Measurements from ENCODE around the gene ADAM11. TPM values are rescaled to one million over a fixed set of nuclear protein-coding genes. Genes with fewer than 3 reads are reported as not detected.

ADAM11 gene
- total RNA-seq, 1 donor from 2014 or later = 0.21 TPM

DNA sequence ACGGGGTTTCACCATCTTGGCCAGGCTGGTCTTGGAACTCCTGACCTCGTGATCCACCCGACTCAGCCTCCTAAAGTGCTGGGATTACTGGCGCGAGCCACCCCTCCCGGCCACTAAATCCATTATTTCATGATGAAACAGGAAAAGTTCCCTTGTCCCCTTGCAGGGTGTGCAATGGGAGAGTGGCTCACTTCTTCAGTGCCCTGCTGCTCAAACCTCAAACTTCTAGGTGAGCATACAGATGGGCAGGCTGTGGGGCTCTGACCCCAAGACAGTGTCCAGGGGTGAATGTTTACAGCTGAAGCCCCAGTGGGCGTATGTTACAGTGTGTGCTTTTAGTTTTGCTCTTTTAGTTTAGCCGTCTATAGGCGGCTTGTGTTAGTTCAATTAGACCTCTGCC lies 36.6 kb downstream of the ADAM11 start:
- TF ChIP-seq CTCF (IDR thresholded peaks at IDR 0.05; ENCODE audit: insufficient read depth, low read length, poor library complexity, severe bottlenecking) = no peak
- H3K4me3 ChIP-seq (ENCODE audit: low read depth, low read length) = no peak overlapping the region
- no peaks in the 10 kb centered on the region for H3K27me3 ChIP-seq (ENCODE audit: control insufficient read depth, insufficient read depth, low read length)
- H3K36me3 ChIP-seq (ENCODE audit: control insufficient read depth, insufficient read depth, low read length) = peaks cover 1% of the 10 kb centered on the region
- no peak for DNase-seq (ENCODE audit: low read depth)

DNA sequence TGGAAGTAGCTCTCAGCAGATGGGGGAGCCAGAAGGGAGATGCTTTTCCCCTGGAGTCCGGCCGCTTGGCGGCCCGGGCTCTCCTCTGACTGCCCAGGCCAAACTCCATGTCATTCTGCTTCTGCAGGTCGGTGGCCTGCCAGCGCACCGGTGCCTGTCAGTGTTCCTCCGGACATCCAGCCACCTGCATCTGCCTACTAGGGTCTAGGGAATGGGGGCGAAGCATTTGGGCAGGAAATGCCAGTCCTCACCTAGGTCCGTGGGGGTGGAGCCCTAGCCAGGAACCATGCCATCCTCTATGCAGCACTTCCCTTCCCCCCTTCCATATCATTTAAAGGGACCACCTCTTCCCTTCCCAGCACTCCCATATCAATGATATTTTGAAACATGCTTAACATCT lies 37.1 kb downstream of the ADAM11 start:
- H3K27me3 ChIP-seq (ENCODE audit: control insufficient read depth, insufficient read depth, low read length) = no peaks in the 10 kb centered on the region
- no peak for DNase-seq (ENCODE audit: low read depth)
- peaks cover 1% of the 10 kb centered on the region for H3K36me3 ChIP-seq (ENCODE audit: control insufficient read depth, insufficient read depth, low read length)
- no peak overlapping the region for H3K4me3 ChIP-seq (ENCODE audit: low read depth, low read length)
- TF ChIP-seq CTCF (IDR thresholded peaks at IDR 0.05; ENCODE audit: insufficient read depth, low read length, poor library complexity, severe bottlenecking) = no peak

GRCh38 chr17:44796731-44797130 lies 37.9 kb downstream of the ADAM11 start:
- H3K36me3 ChIP-seq (ENCODE audit: control insufficient read depth, insufficient read depth, low read length) = peaks cover 1% of the 10 kb centered on the region
- no peak for TF ChIP-seq CTCF (IDR thresholded peaks at IDR 0.05; ENCODE audit: insufficient read depth, low read length, poor library complexity, severe bottlenecking)
- DNase-seq (ENCODE audit: low read depth) = no peak
- H3K27me3 ChIP-seq (ENCODE audit: control insufficient read depth, insufficient read depth, low read length) = no peaks in the 10 kb centered on the region
- no peak overlapping the region for H3K4me3 ChIP-seq (ENCODE audit: low read depth, low read length)

DNA sequence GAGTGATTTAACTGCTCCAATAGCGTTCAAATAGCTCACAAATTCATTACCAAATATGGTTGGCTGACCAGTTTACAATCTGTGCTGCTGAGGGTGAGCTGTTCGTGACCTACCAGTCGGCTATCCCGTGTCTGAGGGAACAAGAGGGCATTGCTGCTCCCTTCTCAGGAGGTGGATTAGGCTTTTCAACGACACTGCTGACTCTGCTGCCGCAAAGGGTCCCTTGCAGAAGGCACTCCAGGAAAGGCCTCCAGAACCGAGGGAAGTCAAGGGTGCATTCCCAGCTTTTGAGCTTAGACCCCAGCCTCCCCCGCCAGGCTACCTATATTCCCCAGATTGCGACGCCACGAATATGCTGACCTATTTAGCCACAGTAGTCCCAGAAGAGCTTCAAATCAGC lies 39.0 kb downstream of the ADAM11 start:
- no peak for DNase-seq (ENCODE audit: low read depth)
- Histone ChIP-seq H3K36me3 (ENCODE audit: control insufficient read depth, insufficient read depth, low read length) (peaks cover 1% of the 10 kb centered on the region), H3K27me3 (ENCODE audit: control insufficient read depth, insufficient read depth, low read length) (no peaks in the 10 kb centered on the region), H3K4me3 (ENCODE audit: low read depth, low read length) (no peak overlapping the region)
- no peak for TF ChIP-seq CTCF (IDR thresholded peaks at IDR 0.05; ENCODE audit: insufficient read depth, low read length, poor library complexity, severe bottlenecking)

GRCh38 chr17:44798356-44798755 lies 39.6 kb downstream of the ADAM11 start:
- Histone ChIP-seq H3K4me3 (ENCODE audit: low read depth, low read length) (no peak overlapping the region), H3K36me3 (ENCODE audit: control insufficient read depth, insufficient read depth, low read length) (peaks cover 1% of the 10 kb centered on the region), H3K27me3 (ENCODE audit: control insufficient read depth, insufficient read depth, low read length) (no peaks in the 10 kb centered on the region)
- no peak for TF ChIP-seq CTCF (IDR thresholded peaks at IDR 0.05; ENCODE audit: insufficient read depth, low read length, poor library complexity, severe bottlenecking)
- no peak for DNase-seq (ENCODE audit: low read depth)

GRCh38 chr17:44801880-44802279 lies 43.1 kb downstream of the ADAM11 start:
- Histone ChIP-seq H3K36me3 (ENCODE audit: control insufficient read depth, insufficient read depth, low read length) (peaks cover 5% of the 10 kb centered on the region), H3K27me3 (ENCODE audit: control insufficient read depth, insufficient read depth, low read length) (no peaks in the 10 kb centered on the region), H3K4me3 (ENCODE audit: low read depth, low read length) (no peak overlapping the region)
- DNase-seq (ENCODE audit: low read depth) = no peak
- no peak for TF ChIP-seq CTCF (IDR thresholded peaks at IDR 0.05; ENCODE audit: insufficient read depth, low read length, poor library complexity, severe bottlenecking)

All from kidney epithelial cell (primary cell).